Measurements from ENCODE around the gene ABLIM1. TPM values are rescaled to one million over a fixed set of nuclear protein-coding genes. Genes with fewer than 3 reads are reported as not detected.

ABLIM1 gene
- total RNA-seq, 4 donors from 2014 or later, result 185 to 345 (median 304) TPM

- Histone ChIP-seq H3K36me3 (no peaks in the 10 kb centered on the region), H3K9me3 (no peaks in the 10 kb centered on the region), H3K27me3 (peaks cover 0 to 3% (median 0%) of the 10 kb centered on the region in 4 donors), H3K4me1 (peaks cover 0 to 91% (median 39%) of the 10 kb centered on the region in 3 donors), H3K4me3 (no peak overlapping the region), H3K27ac (no peak overlapping the region)
- 77 to 78% methylated on average over 3 to 6 of the region's 6 CpGs for WGBS, 2 donors
- no peak for TF ChIP-seq CTCF (IDR thresholded peaks at IDR 0.05)
- no peak for TF ChIP-seq POLR2A (IDR thresholded peaks at IDR 0.05)
- intact Hi-C loops (cut with DNase I), result no loop called here
- DNase-seq, result no peak
Observed at GRCh38 chr10:114395366-114396022, 262.6 kb downstream of the ABLIM1 start.

GRCh38 chr10:114394531-114394930 is 263.5 kb downstream of the ABLIM1 start:
- no peak for DNase-seq
- 27 to 56% methylated on average over 5 of the region's 6 CpGs for WGBS, 2 donors
- intact Hi-C loops (cut with DNase I), result no loop called here
- H3K4me1 ChIP-seq, result peaks cover 0 to 88% (median 35%) of the 10 kb centered on the region in 3 donors
- H3K27me3 ChIP-seq, result no peaks in the 10 kb centered on the region
- no peak overlapping the region for H3K4me3 ChIP-seq
- no peaks in the 10 kb centered on the region for H3K36me3 ChIP-seq
- no peaks in the 10 kb centered on the region for H3K9me3 ChIP-seq
- H3K27ac ChIP-seq, result peak overlapping the region in 1 of 4 donors; percentile 27
- no peak for TF ChIP-seq POLR2A (IDR thresholded peaks at IDR 0.05)
- no peak for TF ChIP-seq CTCF (IDR thresholded peaks at IDR 0.05)

DNA sequence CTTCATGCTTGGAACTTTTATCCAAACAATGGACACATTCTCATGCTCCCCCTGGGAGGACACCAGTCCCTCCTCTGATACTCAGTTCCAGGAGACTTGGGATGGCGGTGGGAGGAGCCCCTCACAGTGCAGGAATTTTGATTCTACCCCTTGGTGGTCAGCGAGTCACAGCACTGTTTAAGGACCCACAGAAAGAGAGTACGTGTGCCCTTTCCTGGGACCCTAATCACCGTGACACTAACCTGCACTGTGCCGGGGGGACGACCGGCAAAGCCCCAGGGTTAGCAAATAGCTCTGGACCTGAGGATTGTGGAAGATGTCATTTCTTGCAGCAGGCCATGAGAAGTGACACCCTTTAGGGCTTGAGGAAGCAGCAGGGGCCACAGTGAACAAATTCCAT is 264.2 kb downstream of the ABLIM1 start:
- Histone ChIP-seq H3K36me3 (no peaks in the 10 kb centered on the region), H3K9me3 (no peaks in the 10 kb centered on the region), H3K4me3 (no peak overlapping the region), H3K4me1 (peaks cover 0 to 88% (median 41%) of the 10 kb centered on the region in 3 donors), H3K27ac (peak overlapping the region in 2 of 4 donors; percentile 27), H3K27me3 (no peaks in the 10 kb centered on the region)
- TF ChIP-seq CTCF (IDR thresholded peaks at IDR 0.05), result no peak
- TF ChIP-seq POLR2A (IDR thresholded peaks at IDR 0.05), result no peak
- 50 to 100% methylated on average over 1 of the region's 7 CpGs for WGBS, 2 donors
- no peak for DNase-seq
- intact Hi-C loops (cut with DNase I), result no loop called here

GRCh38 chr10:114393482-114393881 is 264.6 kb downstream of the ABLIM1 start:
- H3K9me3 ChIP-seq, result no peaks in the 10 kb centered on the region
- TF ChIP-seq POLR2A (IDR thresholded peaks at IDR 0.05) (no peak), CTCF (IDR thresholded peaks at IDR 0.05) (no peak)
- no peak for DNase-seq
- intact Hi-C loops (cut with DNase I), result no loop called here
- 53 to 73% methylated on average over 10 of the region's 11 CpGs for WGBS, 2 donors
- no peaks in the 10 kb centered on the region for H3K36me3 ChIP-seq
- H3K27ac ChIP-seq, result peak overlapping the region in 3 of 4 donors; percentile 10 to 27 (median 27)
- peaks cover 0 to 88% (median 43%) of the 10 kb centered on the region in 3 donors for H3K4me1 ChIP-seq
- no peaks in the 10 kb centered on the region for H3K27me3 ChIP-seq
- H3K4me3 ChIP-seq, result no peak overlapping the region

DNA sequence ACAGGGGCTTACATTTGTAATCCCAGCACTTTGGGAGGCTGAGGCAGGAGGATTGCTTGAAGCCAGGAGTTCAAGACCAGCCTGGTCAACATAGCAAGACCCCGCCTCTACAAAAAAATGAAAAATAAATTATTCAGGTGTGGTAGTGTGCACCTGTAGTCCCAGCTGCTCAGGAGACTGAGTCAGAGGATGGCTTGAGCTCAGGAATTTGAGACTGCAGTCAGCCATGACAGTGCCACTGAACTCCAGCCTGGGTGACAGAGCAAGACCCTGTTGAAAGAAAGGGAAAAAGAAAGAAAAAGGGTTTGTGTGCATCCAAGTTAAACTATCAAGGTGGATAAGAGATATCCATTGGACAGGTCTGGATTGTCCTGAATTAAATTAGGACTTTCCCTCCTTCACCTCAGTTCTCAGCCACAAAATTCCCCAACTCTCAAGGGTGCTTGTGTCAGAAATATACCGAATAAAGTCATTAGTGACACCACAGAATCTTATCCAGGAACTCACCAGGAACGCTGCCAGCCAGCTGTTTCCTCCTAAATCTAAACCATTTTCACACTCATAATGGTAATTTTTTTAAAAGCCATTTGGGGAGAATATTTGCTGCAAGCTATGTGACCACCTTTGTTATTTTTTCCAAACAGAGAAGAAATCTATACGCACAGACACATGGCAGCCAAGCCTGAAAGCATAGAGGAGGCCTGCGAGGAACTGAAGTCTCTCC is 265.8 kb downstream of the ABLIM1 start:
- no peaks in the 10 kb centered on the region for H3K36me3 ChIP-seq
- peaks cover 0 to 82% (median 31%) of the 10 kb centered on the region in 3 donors for H3K4me1 ChIP-seq
- H3K4me3 ChIP-seq, result no peak overlapping the region
- H3K27me3 ChIP-seq, result no peaks in the 10 kb centered on the region
- no peak for DNase-seq
- H3K9me3 ChIP-seq, result no peaks in the 10 kb centered on the region
- WGBS, 2 donors, result 62 to 67% methylated on average over 5 of the region's 5 CpGs
- H3K27ac ChIP-seq, result peak overlapping the region in 1 of 4 donors; percentile 69
- TF ChIP-seq POLR2A (IDR thresholded peaks at IDR 0.05), result no peak
- no peak for TF ChIP-seq CTCF (IDR thresholded peaks at IDR 0.05)
- intact Hi-C loops (cut with DNase I), result no loop called here
